Right kidney (tissue), 1 donor: ENCODE data around the gene CNTFR.

Experiments used
- DNase-seq: peaks from one replicate; pipeline ENCODE4 v3.0.0-alpha.2; 2016

Gene CNTFR

DNA sequence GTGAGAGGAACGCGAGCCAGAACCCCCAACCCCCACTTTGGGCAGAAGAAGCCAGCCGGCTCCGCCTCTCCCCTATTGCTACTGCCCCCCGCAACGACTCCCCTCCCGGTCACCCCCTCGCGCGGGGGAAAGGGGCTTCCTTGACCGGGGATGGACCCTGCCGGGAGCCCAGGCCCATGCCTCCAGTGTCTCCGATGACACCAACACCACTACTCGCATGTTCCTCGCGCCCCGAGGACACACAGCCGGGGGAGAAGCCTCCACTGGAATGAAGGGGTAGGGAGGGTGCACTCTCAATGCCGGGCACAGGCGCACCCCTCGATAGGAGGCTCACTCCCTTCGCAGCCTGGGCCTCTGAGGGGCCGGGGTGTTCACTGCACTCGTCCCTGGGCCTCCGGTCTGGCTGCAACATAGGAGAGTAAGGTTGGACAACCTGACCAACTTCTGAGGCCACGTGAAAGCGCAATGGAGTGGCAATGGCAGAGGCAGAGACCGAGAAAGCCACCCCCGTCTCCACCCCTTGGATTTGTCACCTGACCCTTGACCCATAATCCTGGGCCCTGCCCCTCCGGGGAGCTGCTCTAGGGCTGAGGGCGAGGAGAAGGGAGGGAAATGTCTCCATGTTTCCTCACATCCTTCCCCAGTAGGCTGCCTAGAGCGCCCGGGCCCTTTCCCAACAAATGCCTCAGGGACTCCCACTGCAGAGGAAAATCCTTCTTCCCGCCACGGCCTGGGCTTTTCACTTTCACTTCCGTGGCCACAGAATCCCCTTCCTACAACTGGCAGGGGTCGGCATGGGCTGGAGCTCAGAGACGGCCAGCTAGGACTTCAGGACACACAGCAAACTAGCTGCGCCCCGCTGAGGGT is 1.1 kb upstream of the CNTFR start:
- peak; percentile 63 for DNase-seq

DNA sequence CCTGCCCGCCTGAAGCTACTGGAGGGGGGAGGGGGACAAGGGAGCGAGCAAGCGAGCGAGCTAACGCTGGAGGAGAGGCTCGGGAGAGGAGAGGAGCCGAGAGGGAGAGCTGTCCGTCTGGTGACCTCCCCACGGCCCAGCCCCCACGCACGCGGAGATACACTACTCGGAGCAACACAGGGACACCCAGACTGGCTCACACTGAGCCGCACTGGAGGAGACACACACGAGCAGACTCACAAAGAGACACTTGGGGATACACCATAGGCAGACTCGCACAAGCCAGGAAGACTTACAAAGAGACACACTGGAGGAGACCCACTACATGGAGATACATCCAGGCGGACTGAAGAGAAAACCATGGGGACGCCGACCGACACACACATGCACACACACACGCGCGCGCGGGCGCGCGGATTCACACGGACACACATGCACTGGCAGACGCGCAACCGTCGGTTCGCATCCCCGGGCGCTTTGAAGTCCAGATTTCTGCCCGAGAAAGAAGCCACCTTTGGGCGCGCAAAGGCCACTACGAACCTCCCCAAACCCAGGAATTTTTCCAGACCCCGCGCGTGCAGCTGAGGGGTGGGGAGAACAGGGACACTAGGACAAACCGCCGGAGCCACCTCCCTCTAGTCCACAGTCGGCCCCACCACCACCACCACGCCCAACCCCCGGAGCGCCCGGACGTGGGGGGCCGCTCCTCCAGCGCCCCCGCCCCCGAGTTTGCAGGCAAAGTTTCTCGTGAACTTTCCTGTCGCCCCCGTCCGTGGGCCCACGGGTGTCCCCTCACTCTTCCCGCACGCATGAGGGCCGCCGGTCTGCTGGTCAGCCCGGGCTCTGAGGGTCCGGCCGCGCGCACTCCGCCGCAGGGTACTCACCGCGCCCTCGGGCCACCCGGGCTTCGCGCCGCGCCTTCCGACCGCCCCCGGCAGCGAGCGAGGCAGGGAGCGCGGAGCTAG is 571 bp downstream of the CNTFR start:
- DNase-seq, result peak; percentile 70

DNA sequence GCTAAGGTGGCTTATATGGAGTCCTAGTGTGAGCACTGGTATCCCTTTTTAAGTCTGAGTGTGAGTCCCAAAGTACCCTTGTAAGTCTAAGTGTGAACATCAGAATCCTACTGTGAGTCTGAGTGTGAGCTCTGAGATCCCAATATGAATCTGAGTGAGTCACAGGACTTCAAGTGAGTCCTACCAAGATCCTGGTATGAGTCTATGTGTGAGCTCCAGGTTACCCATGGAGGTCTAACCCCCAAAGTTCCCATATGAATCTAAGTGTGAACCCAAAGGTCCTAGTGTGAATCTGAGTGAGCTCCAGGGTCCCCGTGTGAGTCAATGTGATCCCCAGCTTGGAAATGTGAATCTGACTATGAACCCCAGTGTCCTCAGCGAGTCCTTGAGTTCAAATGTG is 2.3 kb downstream of the CNTFR start:
- DNase-seq, result no peak

DNA sequence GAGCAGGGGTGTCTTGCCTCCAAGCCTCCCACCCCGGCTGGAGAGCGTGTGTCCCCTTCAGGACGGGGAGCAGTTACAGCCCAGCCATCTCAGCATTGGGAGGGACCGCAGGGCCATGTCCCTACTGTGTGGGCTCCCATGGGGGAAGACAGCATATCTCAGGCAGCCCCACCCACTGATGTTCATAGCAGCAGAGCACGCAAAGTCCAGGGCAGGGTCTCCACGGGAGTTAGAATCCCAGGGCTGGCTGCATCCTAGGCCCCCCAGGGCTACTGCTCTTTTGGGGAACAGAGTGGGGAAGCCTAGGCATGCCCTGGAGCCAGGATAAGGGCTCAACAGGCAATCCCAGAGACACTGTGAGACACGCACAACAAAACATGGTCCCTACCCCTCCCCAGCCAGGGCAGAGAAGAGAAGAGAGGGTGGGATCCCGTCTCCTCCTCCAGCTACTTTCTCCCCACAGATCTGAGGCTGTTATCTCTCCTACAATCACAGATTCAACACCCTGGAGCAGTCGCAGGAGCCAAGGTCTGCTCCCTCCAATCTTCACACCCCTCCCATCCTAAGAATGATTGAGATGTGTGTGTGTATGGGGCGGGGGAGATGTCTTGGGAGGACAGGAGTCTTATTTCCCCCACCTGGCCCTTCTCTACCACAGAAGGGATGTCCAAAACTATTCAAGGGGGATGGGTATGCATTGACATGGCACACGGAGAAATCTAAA is 3.4 kb downstream of the CNTFR start:
- DNase-seq, result no peak

DNA sequence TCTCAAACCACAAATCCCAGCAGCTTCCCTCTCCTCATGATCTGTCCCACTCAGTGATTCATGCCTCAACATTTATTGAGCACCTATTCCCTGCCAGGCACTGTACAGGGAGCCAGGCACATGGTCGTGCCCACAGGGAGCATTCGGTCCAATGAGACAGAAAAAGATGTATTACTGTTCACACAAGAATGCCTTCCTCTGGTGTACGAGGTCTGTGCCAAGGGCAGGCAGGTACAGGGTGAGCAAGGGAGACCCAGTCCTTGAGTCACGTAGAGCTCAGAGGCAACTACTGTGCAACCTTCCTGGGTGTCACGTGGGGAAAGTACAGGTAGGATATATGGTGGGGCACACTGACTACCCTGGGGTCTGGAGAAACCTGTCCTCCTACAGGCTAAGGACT is 4.6 kb downstream of the CNTFR start:
- DNase-seq, result no peak

DNA sequence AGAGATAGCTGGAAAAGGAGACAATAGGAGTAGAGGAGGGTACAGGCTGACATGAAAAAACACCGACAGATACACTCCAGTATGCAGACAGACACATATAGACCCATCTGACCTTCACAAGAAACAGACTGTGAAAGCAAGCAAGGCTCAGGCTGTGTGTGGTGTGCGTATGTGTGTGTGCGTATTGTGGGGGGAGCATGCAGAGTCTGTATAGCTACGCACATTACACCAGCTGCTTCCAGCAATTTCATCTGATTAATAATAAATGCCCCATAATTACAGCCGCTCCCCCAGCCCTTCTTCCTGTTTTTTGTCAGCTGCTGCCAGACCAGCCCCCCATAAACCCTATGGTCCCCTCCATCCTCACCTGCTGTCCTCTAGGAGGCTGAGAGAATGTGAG is 6.7 kb downstream of the CNTFR start:
- DNase-seq, result no peak

DNA sequence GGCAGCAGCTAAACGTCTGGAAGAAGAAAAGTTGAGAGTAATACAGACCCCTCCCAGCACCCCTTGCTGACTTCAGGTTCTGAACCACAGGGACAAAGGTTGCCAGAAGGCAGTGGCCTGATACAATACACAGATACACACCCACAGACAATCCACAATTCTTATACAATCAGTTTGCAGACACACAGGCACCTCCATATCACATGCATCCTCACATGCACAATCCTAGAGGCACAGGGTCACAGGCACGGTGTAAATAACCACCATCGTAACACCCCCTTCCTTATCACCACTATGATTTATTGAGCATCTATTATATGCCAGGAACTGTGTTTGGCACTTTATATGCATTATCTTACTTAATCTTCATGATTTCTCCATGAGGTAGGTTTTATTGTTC is 8.2 kb downstream of the CNTFR start:
- no peak for DNase-seq

DNA sequence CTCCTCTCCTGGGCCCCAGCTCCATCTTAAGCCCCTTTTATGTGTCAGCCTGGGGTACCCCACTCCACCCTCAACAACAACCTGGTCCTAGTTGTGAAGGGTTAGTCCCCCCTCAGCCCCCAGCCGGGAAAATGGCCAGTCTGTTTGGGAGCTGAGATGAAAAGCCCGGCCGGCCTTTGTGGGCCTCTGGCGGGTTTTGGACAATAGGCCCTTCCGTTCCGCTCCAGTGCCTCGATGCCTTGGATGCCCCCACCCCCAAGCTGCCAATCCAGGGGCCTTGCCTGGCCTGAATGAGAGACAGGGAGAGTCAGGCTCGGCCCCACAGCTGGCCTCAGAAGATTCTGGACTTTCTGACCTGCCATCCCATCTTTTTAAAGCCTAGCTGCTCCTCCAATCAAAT is 9.2 kb downstream of the CNTFR start:
- no peak for DNase-seq

DNA sequence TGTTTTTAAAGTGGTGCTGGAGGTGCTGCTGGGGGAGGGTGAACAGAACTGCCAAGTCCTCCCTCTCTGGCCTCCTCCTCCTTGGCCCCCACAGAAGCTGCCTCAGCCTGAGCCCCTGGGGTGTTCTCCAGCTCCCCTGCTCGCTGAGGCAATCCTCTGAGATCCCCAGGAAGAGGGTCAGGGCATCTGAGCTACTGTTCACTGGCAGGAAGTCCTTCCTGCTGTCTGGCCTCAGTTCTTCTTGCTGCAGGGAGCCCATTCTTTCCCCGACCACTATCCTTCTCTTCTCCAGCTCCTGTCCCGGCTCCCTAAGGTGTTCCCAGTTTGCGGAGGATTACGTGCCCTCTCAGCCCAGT is 9.7 kb downstream of the CNTFR start:
- no peak for DNase-seq

DNA sequence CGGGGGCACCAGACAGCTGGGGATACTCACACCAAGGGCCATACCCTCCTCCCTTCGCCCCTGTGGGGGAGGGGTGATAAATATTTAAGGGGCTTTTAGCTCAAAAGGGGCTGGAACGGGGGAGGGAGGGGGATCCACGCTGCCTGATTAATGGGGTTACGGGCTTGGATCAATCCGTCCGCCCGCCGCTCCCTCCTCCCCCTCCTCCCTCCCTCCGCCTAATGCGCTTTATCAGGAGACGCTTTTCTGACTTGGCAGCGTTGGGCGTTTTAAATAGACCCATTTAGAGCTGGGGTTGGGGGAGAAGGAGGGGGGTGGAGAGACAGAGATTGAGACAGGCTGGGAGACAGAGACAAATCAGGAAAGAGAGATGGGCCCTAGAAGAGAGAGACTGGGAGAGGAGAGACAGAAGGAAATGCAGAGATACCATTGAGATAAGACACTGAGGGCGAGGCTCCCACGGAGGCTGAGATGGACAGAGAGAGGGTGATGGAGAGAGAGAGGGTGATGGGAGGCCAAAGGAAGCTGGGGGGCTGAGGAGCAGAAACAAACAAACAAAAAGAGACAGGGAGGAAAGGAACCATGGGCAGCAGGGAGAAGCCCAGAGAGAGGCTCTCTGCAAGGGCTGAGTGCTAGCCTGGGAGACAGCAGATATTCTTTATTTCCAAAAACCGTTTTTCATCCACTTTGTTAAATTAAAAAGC is 10.3 kb downstream of the CNTFR start:
- DNase-seq, result no peak

DNA sequence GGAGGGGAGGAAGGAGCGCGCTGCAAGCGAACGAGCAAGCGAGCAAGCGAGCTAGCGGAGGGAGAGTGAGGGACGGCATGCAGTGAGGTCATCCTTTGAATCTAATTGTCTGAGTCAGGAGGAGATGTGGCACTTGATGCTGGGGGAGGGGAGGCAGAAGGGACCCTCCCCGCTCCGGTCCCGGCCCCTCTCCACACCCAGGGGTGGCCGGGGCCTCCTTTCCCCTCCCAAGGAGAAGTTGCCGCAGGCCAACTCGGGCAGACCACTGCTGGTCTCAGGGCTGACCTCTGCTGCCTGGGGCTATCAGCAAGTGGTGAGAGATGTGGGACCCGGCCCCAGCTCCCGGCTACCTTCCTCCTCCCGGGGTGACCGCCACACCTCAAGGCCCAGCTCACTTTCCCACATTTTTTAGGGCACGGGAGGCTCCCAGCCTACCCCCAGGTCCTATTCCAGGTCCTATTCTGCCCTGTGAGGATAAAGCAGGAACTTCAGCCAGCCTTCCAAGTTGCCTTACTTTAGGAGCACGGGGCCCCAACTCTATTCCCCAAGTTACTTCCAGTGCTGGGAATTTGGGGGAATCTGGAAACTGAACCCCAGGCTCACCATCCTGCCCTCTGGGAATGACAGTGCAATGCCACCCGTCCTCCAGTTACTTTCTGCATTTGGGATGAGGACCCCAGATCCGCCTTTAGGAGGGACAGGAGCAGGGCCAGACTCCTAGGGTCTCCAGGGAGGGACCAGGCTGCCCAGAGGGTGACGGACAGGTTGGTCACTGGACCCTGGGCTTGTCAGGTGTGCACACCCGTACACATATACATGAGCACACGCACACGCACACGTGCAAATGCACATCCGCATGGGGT is 11.1 kb downstream of the CNTFR start:
- peak; percentile 80 for DNase-seq

DNA sequence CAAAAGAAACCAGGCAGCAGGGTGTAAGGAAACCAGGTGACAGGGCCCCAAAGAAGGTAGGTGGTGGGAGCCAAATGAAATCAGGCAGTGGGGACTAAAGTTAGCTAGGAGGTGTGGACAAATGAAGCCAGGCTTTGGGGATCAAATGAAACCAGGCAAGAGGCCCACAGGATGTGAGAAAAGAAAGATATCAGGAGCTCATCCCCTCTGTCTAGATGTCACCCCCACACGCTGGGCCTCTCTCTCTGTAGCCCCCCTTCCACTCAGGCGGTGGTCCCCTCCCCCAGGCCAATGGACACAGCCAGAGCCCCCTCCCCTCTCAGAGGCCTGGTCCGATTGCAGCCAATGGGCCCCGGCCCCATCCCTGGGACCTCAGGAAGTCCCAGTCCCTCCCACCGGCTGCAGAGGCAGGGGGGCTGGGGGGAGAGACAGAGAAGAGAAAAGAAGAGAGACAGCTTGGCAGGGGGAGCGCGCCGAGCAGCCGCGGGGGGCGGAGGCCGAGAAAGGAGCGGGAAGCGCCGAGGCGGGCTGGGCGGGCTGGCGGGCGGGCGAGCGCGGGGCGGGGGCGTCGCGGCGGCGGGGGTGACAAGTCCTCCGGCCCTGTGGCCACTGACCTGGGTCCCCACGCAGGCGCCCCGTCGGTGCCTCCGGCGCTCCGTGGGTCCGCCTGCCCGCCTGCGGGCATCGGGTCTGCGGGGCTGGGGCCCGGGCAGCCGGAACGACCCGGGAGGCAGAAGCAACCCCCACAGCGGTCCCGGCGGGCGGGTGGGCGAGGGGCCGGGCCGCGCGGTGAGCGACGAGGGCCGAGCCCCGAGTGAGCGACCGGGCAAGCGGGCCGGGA is 11.9 kb downstream of the CNTFR start:
- peak; percentile 80 for DNase-seq

DNA sequence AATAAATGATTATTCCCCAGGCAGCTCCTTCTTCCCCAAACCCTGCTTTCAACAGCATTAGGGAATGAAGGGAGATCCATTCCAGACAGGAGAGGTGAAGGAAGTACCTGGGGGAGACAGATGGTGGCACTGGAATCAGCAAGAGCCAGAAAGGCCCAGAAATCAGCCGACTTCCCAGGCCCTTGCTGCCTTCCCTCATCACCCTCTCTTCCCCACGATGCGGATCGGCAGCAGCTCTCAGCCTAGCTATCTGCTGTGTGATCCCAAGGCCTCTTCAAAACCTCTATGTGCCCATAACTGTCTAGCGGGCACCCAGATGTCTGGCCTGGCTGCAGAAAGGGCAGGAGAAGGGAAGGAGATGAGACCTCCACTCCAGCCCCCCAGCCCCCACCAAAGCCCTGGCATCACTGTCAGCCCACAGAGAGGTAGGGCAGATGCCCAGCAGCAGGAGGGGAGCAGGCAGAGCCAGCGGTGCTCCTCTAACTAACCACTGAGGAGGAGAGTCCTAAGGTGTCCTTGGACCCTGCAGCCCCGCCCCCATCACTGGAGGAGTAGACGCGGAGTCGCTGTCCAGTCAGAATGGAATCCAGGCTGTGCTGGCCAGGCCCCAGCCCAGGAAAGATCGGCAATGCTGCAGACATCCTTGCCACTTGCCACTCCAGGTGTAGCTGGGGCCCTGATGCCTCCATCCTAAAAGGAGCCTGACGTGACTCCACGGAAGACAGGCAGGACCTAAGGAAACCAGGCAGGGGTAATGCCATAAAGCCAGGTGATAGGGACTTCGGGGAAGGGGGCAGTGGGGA is 12.7 kb downstream of the CNTFR start:
- peak; percentile 56 for DNase-seq

DNA sequence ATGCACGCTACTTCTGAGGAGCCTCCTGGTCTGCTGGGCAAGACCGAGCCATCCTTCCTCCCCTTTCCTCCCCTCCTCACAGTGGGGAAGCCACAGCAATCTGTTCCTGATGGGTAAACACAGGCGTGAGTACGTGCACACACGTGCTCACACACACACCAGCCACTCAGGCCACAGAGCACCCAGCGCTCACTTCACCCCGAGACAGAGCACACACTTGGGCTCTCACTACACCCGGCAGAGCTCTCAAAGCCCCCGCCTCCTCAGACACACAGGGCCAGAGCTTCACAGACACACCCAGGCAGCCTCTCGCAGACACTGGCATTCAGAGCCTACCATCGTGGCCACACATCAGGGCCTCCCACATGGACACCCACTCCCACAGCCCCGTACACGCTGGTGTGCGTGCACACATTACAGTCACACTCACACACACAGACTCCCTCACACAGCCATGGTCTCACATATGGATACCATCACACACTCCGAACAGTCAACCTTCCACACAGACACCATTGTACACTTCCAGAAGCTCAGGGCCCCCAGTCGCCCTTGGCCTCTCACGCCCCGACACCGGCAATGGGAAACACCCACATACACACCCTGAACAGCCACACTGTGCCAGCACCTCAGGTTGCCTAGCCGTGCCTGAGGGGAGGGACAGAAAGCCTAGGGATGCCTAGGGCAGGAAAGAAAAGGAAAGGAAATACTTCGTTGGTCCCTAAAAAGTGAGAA is 13.5 kb downstream of the CNTFR start:
- DNase-seq, result no peak

DNA sequence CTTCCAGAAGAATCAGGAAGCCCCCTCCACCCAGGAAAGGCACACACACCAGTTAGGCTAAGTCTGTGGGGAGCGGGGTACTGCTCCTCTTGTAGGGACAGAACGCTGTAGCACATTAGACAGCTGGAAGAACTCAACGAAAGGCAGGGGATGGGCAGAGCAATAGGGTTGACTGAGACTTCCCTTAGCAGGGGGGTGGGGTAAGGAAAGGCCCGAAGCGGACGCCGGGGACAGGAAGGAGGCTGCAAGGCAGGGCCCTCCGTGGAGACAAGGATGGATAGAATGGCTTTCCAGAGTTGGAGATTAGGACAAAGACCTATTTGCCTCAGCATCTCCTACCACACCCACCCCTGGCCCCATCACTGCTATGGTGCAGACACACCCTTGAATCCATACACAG is 14.3 kb downstream of the CNTFR start:
- DNase-seq, result no peak

DNA sequence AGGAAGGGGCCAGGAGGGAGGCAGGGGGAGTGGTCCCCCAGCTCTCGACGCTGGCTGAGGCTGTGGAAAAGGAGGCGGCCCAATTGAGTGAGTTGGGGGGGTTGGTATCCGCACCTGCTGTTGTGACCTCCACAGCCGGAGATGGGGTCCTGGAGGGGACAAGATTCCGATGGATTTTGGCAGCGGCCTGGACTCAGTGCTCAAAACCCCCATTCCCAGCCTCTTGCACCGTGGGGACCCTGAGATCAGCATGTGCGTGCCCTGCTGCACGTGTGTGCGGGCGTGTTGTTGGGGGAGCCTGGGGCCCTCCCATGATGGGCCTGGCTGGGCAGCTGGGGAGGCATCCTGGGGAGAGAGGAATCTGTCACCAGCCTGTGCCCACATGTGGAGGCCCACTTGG is 15.0 kb downstream of the CNTFR start:
- no peak for DNase-seq

DNA sequence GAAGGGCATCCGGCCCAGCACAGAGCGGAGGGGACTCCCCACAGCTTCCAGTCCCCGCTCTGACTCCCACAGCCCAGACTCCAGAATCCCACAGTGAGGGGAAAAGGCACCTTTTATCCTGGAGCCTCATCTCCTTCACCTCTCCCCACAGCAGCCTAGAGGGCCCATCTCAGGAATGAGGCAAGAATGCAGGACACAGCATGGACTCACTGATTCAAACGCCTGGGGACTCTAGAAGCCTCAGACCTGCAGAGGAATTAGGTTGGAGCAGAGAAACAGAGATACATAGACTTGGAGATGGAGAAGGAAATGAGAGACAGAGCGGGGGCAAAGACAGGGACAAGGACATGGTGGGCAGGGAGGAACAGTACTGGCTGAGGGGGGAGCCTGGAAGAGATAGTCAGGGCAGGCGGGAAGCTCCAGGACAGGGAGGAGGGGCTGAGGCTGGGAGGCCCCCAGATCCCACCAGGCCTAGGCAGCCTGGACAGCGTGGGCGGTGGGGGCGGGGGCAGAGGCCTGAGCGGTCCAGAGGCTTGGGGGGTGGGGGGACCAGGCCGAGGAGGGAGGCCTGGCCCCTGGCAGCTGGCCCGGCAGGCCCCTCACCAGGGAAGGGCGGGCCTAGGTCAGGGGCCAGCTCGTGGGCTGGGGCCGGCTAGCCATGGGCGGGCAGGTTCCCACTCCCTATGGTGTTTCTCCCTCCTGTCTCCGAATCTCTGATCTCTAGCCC is 15.8 kb downstream of the CNTFR start:
- DNase-seq, result no peak

DNA sequence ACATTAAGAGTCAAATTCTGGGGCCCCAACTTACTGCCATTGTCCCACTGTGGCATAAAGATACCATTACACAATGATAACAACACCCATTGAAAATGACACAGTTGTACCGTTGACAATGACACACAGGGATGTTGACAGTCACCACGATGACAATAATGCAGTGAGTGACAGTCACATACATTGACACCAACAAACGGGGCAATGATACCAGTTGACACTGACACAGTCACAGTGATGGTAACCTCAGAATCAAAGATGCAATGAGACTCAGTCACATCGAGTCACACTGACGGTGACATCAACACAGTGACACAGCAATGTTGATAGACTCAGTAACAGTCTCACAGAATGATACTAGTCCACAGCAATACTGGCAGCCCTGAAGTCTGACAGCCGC is 16.9 kb downstream of the CNTFR start:
- DNase-seq, result no peak
